ENCODE measurements around the gene MICU2. TPM values are rescaled to one million over a fixed set of nuclear protein-coding genes. Genes with fewer than 3 reads are reported as not detected.
"Not testable (repeated sequence)": the region's sequence is repeated elsewhere in the genome, so short reads cannot be mapped to it uniquely, and the experiment has no call there.

Gene MICU2
- total RNA-seq, 2 experiments from 2014 or later = 35.1 to 37.2 TPM

DNA sequence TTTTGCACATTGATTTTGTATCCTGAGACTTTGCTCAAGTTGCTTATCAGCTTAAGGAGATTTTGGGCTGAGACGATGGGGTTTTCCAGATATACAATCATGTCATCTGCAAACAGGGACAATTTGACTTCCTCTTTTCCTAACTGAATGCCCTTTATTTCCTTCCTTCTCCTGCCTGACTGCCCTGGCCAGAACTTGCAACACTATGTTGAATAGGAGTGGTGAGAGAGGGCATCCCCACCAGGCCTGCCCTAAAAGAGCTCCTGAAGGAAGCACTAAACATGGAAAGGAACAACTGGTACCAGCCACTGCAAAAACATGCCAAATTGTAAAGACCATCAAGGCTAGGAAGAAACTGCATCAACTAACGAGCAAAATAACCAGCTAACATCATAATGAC is 50.7 kb downstream of the MICU2 start:
- CTCF ChIA-PET, POLR2A ChIA-PET: not testable (repeated sequence)

DNA sequence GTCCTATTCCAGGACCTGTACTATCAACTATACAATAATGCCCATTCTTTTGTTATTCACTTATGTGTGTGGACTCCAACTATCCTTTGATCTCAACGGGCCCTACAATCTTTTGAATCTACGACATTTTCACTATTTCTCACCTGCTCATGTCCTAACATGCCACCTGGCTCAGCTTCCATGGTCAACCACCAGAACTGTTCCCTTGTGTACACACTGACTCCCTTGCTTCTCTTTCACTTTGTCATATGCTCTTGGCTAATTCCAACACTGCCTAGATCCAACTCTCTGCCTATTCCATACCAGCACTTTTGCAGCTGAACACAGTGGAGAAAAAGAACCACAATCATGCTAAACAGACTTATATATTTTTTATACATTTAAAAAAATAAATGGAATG is 53.1 kb downstream of the MICU2 start:
- ChIA-PET POLR2A (no interaction called here), CTCF (interaction anchor here (1.0 kb wide), 1 partner anchor 47 kb away, joined by 3 read pairs; no protein-coding TSS in a partner anchor)

- CTCF ChIA-PET = no interaction called here
Measured at GRCh38 chr13:21549633-21550032, 54.3 kb downstream of the MICU2 start.

DNA sequence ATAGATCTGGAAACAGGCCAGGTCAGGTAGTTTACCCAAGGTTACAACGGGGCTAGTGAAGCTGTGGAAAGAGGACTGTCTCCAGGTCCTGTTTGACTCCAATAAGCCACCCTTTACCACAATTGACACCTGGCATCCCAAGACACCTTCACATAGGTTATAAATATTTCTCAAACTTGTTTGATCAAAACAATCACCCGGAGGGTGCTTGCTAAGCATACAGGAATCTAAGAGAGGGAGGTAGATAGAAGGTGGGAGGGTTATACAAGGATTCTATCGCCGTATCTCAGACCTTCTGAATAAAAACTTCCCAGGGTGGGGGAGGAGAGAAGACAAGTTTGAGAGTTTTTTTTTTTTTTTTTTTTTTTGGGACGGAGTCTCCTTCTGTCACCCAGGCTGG is 55.4 kb downstream of the MICU2 start:
- CTCF ChIA-PET = no interaction called here

More at GRCh38 chr13:21549633-21550032, 54.3 kb downstream of the MICU2 start:
- POLR2A ChIA-PET = interaction anchor here (0.6 kb wide), 1 partner anchor 71 kb away, joined by 3 read pairs; no protein-coding TSS in a partner anchor

GRCh38 chr13:21546372-21546771 is 57.6 kb downstream of the MICU2 start:
- ChIA-PET CTCF (no interaction called here), POLR2A (interaction anchor here (0.6 kb wide), 1 partner anchor 124 kb away, joined by 3 read pairs; no protein-coding TSS in a partner anchor)

More for the DNA sequence above, 55.4 kb downstream of the MICU2 start:
- POLR2A ChIA-PET = no interaction called here

DNA sequence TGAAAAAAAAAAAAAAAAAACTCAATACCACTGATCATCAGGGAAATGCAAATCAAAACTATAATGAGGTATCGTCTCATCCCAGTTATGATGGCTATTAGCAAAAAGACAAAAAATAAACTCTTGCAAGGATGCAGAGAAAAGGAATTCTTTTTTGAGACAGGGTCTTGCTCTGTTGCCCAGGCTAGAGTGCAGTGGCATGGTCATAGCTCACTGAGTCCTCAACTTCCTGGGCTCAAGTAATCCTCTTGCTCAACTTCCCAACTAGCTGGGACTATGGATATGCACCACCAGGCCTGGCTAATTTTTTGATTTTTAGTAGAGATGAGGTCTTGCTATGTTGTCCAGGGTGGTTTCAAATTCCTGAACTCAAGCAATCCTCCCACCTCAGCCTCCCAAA is 59.5 kb downstream of the MICU2 start:
- ChIA-PET CTCF (interaction anchor here (0.7 kb wide), 1 partner anchor 1258 kb away, joined by 3 read pairs; no protein-coding TSS in a partner anchor), POLR2A (no interaction called here)

- POLR2A ChIA-PET = no interaction called here
- CTCF ChIA-PET = no interaction called here
Measured at GRCh38 chr13:21542563-21542962, 61.4 kb downstream of the MICU2 start.

DNA sequence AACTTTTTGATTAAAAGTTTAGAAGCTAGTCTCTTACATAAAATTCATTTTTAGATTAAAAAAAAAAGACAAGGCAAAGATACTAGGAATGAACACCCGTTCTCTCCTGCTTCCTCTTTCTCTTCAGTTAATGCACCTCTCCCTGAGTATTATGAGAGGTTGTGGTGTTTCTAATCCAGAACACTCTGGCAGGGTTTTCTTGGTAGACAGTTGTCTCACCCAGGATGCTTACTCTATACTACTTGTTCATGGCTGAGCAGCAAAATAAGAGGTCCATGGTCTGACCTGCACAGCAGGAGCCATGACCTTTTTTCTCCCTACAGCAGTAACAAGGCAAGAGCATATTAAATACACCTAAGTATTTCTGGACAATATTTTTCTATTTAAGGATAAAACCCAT is 62.0 kb downstream of the MICU2 start:
- CTCF ChIA-PET = no interaction called here
- POLR2A ChIA-PET = no interaction called here

GRCh38 chr13:21541271-21541670 is 62.7 kb downstream of the MICU2 start:
- ChIA-PET POLR2A (no interaction called here), CTCF (no interaction called here)

DNA sequence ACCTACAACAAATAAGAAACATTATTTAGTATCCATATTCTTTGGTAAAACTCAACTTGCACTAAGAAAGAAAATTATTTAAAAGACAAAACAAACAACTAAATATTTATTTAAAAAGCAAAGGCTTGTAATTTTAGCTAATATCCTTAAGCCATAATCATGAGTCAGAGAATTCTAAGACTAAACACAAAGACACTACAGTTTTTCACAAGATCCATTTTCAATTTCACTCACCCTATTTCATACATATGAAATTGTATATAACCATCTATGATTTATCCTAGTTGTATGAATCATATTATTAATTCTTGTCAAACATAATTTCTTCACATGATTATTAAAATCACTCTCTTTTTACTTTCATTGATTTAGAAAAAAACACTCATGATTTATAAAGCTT is 64.3 kb downstream of the MICU2 start:
- POLR2A ChIA-PET = no interaction called here
- CTCF ChIA-PET = no interaction called here

- CTCF ChIA-PET = no interaction called here
Measured at GRCh38 chr13:21538753-21539152, 65.2 kb downstream of the MICU2 start.

DNA sequence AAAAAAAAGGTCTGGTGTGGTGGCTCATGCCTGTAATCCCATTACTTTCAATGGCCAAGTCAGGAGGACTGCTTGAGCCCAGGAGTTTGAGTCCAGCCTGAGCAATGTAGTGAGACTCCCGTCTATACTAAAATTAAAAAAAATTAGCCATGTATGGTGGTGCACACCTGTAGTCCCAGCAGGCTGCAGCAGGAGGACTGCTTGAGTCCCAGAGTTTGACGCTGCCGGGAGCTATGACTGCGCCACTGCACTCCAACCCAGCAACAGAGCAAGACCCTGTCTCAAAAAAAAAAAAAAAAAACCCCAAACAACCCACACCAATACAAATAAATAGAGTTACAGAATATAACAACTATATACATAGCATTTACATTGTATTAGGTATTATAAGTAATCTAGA is 65.7 kb downstream of the MICU2 start:
- POLR2A ChIA-PET = no interaction called here

More at GRCh38 chr13:21538753-21539152, 65.2 kb downstream of the MICU2 start:
- POLR2A ChIA-PET = no interaction called here

GRCh38 chr13:21537105-21537504 is 66.9 kb downstream of the MICU2 start:
- ChIA-PET CTCF (interaction anchor here (1.2 kb wide), 1 partner anchor 8 kb away, joined by 4 read pairs; no protein-coding TSS in a partner anchor), POLR2A (interaction anchor here (0.8 kb wide), 1 partner anchor 180 kb away, joined by 5 read pairs; no protein-coding TSS in a partner anchor)

More for the DNA sequence above, 65.7 kb downstream of the MICU2 start:
- CTCF ChIA-PET = interaction anchor here (1.2 kb wide), 1 partner anchor 10 kb away, joined by 4 read pairs; no protein-coding TSS in a partner anchor

DNA sequence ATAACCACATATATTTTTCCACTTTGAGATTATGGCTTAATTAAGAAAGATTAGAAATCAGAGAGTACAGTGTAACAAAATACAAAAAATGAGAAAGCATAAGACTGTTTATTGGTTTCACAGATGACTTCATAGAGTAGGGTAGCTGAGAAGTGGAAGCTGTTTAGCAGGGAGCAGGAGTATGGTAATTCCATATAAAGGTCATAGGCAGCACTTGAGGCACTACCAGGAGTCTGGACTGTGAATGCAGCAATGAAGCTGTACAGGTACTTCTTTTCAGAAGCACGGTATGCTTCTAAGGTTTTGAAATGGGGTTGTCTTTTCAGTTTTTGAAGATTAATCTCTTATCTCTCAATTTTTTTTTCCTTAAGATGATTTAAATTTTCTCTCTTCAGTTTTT is 69.2 kb downstream of the MICU2 start:
- CTCF ChIA-PET = interaction anchor here (0.6 kb wide), 1 partner anchor 32 kb away, joined by 4 read pairs; no protein-coding TSS in a partner anchor

DNA sequence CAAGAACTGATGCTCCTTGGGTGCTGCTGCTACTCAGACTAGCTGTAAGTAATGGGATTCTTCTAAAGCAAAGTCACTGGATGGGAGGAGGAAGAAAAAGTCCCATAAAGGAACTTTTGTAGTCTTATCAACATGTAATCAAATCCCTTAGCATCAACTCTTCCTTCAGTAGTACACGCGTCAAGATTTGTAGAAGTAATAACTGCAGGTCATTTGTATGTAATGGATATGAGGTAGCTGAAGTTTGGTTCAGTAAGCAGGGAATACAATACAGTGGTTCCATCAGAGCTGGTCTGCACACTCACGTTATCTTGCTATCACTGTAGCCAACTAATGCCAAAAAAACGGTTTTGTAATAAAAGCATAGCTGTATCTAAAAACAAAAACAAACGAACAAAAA is 72.5 kb downstream of the MICU2 start:
- ChIA-PET POLR2A (no interaction called here), CTCF (no interaction called here)

More for the DNA sequence above, 69.2 kb downstream of the MICU2 start:
- POLR2A ChIA-PET = no interaction called here

- ChIA-PET CTCF (no interaction called here), POLR2A (no interaction called here)
Measured at GRCh38 chr13:21530656-21531055, 73.3 kb downstream of the MICU2 start.

DNA sequence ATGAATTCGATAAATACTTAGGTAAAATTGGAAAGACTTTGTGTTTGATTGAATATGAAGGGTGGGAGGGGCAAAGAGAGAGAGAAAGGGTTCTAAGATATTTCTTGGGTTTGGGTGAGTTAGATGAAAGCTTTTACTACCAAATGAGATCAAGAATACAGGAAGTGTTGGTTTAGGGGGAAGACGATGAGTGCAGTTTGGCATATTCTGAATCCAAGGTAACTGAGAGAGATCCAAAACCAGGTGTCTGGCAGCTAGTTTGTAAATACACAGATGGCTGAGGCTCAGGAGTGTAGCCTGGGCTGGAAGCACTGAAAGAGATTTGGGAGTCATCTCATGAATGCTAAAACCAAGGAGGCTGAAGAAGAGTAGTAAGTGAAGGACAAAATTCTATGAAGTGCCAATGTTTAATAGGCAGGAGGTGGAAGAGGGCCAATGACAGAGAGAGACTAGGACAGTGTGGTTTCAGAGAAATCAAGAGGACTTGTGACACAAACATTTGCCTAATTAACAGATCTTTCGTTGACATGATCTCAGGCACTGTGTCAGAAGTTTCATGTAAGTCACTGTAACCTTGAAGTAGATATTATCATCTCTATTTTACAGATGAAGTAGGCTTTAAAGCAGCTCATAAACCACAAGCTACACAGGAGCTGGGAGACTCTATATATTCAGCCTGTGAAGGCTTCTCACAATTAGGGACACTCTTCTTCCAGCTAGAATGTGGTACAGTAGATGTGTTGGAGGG is 74.7 kb downstream of the MICU2 start:
- POLR2A ChIA-PET = no interaction called here
- CTCF ChIA-PET = interaction anchor here (0.8 kb wide), 1 partner anchor 8 kb away, joined by 4 read pairs; no protein-coding TSS in a partner anchor

- POLR2A ChIA-PET = no interaction called here
- CTCF ChIA-PET = interaction anchor here (0.8 kb wide), 1 partner anchor 9 kb away, joined by 4 read pairs; no protein-coding TSS in a partner anchor
Measured at GRCh38 chr13:21528616-21529015, 75.4 kb downstream of the MICU2 start.

DNA sequence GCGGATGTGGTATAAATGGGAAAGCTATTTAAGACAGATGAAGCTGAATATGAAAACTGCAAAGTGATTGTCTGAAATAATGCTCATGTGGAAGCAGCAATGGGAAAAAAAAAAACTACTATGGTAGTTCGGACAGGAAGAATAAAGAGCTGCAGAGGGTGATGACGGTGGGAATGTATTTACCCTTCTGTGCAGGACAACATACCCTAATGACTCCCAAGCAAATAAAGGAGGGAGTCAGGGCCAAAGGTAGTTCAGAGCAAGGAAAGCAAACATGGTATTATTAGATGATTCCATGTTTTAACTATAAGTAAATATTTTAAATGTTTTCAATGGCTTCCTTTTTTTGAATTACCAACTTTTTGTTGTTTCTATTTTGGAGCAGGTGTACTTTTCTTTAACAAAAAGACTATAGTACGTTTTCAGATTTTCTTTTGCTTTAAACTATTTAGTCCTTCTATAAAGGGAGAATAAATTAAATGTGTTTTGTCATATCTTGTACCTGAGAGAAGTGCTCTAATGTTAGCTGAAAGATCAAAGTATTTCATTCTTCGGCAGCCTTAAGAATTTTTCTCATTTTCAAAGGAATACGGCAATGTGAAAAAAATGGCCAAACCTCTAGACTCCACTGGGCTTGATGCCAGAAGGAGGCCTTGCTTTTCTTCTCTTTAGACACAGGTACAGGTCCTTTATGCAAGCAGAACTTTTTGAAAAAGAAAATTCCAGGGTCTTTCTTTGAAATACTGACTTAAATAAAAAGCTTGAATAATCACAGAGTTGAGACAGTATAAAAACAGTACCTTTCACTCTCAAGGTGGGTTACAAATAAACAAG is 77.0 kb downstream of the MICU2 start:
- ChIA-PET POLR2A (no interaction called here), CTCF (no interaction called here)

DNA sequence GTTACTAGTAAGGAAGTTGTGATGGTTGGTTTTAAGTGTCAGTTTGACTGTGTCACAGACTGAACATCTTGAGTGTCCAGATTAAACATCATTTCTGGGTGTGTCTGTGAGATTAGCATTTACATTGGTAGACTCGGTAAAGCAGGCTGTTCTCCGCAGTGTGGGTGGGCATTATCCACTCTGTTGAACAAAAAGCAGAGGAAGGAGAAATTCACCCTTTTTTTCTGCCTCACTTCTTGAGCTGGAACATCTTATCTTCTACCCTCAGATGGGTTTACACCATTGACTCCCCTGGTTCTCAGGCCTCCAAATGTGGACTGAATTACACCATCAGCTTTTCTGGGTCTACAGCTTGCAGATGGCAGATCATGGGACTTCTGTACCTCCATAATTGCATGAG is 81.1 kb downstream of the MICU2 start:
- CTCF ChIA-PET = no interaction called here

More for the DNA sequence above, 81.1 kb downstream of the MICU2 start:
- POLR2A ChIA-PET = no interaction called here
